Brain microvascular endothelial cell (primary cell): Measurements from ENCODE around the gene RHOA.
A peak's percentile ranks its signal among the peaks of the same experiment; 100 is the strongest.

Experiments used
- DNase-seq: peaks from one replicate; pipeline ENCODE4 v3.0.0-alpha.2; 2020
- H3K27ac ChIP-seq: fragments of 250-450 bp; sonication (Bioruptor Pico); 2 replicates; pipeline ENCODE4 v1.5.1; 2020; ENCODE audit warnings: mild to moderate bottlenecking, moderate library complexity
- H3K27me3 ChIP-seq: fragments of 250-450 bp; sonication (Bioruptor Pico); replicated peaks from 2 replicates; pipeline ENCODE4 v1.5.1; 2020; ENCODE audit warnings: mild to moderate bottlenecking
- H3K36me3 ChIP-seq: fragments of 250-450 bp; sonication (Bioruptor Pico); replicated peaks from 2 replicates; pipeline ENCODE4 v1.5.1; 2020; ENCODE audit warnings: mild to moderate bottlenecking
- H3K4me3 ChIP-seq: 2 replicates; pipeline ENCODE4 v1.5.1; 2011; ENCODE audit warnings: low read depth, mild to moderate bottlenecking, control low read depth, low read length, moderate library complexity
- in situ Hi-C: cut with HindIII; loops from 2 replicates; pipeline ENCODE4 v1.10.0; 2017; ENCODE audit warnings: low sequenced_read_pairs, low pct_ligation_motif_present
- TF ChIP-seq, protein P1 (sequence below): IDR thresholded peaks from 2 replicates; pipeline ENCODE4 v1.5.1; 2011; ENCODE audit warnings: low read depth, mild to moderate bottlenecking, moderate library complexity, low read length, control low read depth, inconsistent platforms; ENCODE audit errors: missing control alignments

The RHOA gene

GRCh38 chr3:49454458-49454857 lies 42.7 kb upstream of the RHOA start:
- in situ Hi-C loops = no loop called here

DNA sequence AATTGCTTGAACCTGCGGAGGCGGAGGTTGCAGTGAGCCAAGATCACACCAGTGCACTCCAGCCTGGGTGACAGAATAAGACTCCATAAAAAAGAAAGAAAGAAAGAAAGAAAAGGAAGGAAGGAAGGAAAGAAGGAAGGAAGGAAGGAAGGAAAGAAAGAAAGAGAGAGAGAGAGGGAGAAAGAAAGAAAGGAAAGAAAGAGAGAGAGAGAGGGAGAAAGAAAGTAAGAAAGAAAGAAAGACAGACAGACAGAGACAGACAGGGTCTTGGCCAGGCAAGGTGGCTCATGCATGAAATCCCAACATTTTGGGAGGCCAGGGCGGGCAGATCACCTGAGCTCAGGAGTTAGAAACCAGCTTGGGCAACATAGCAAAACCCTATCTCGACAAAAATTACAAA lies 41.8 kb upstream of the RHOA start:
- Histone ChIP-seq H3K4me3 (no peak overlapping the region), H3K27me3 (no peaks in the 10 kb centered on the region), H3K27ac (no peak overlapping the region), H3K36me3 (no peaks in the 10 kb centered on the region)
- in situ Hi-C loops = no loop called here
- no peak for DNase-seq
- TF ChIP-seq, protein P1, sequence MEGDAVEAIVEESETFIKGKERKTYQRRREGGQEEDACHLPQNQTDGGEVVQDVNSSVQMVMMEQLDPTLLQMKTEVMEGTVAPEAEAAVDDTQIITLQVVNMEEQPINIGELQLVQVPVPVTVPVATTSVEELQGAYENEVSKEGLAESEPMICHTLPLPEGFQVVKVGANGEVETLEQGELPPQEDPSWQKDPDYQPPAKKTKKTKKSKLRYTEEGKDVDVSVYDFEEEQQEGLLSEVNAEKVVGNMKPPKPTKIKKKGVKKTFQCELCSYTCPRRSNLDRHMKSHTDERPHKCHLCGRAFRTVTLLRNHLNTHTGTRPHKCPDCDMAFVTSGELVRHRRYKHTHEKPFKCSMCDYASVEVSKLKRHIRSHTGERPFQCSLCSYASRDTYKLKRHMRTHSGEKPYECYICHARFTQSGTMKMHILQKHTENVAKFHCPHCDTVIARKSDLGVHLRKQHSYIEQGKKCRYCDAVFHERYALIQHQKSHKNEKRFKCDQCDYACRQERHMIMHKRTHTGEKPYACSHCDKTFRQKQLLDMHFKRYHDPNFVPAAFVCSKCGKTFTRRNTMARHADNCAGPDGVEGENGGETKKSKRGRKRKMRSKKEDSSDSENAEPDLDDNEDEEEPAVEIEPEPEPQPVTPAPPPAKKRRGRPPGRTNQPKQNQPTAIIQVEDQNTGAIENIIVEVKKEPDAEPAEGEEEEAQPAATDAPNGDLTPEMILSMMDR = no peak

More at GRCh38 chr3:49454458-49454857, 42.7 kb upstream of the RHOA start:
- Histone ChIP-seq H3K27ac (no peak overlapping the region), H3K36me3 (no peaks in the 10 kb centered on the region), H3K27me3 (no peaks in the 10 kb centered on the region), H3K4me3 (no peak overlapping the region)
- TF ChIP-seq, protein P1 = peak; percentile 28
- no peak for DNase-seq

- Histone ChIP-seq H3K4me3 (no peak overlapping the region), H3K27me3 (no peaks in the 10 kb centered on the region), H3K27ac (no peak overlapping the region), H3K36me3 (no peaks in the 10 kb centered on the region)
- no peak for DNase-seq
- in situ Hi-C loops = no loop called here
- TF ChIP-seq, protein P1 = no peak
These were observed 33.6 kb upstream of the RHOA start for GRCh38 chr3:49445391-49445790.

GRCh38 chr3:49434731-49435130 lies 23.0 kb upstream of the RHOA start:
- Histone ChIP-seq H3K27ac (no peak overlapping the region), H3K36me3 (no peaks in the 10 kb centered on the region), H3K4me3 (no peak overlapping the region), H3K27me3 (no peaks in the 10 kb centered on the region)
- no peak for DNase-seq
- in situ Hi-C loops = no loop called here
- TF ChIP-seq, protein P1 = no peak

- no peaks in the 10 kb centered on the region for H3K27me3 ChIP-seq
- peak overlapping the region; percentile 93 for H3K27ac ChIP-seq
- no peak for DNase-seq
- peak overlapping the region; percentile 80 for H3K4me3 ChIP-seq
- peaks cover 4% of the 10 kb centered on the region for H3K36me3 ChIP-seq
- in situ Hi-C loops = no loop called here
- TF ChIP-seq, protein P1 = peak; percentile 25
These were observed 16.9 kb upstream of the RHOA start for GRCh38 chr3:49428752-49429080.

- Histone ChIP-seq H3K4me3 (no peak overlapping the region), H3K36me3 (peaks cover 4% of the 10 kb centered on the region), H3K27ac (no peak overlapping the region), H3K27me3 (no peaks in the 10 kb centered on the region)
- DNase-seq = no peak
- in situ Hi-C loops = no loop called here
- TF ChIP-seq, protein P1 = no peak
These were observed 15.8 kb upstream of the RHOA start for GRCh38 chr3:49427586-49427985.
